GM21825 (cell line): Measurements from ENCODE around the gene FAM83C.

ENCODE experiments used
- ATAC-seq: cut with Tn5 transposase; IDR thresholded peaks from one replicate; pipeline ENCODE4 v1.9.1; 2021; ENCODE audit warnings: mild to moderate bottlenecking, moderate library complexity; ENCODE audit not compliant: unreplicated experiment

The FAM83C gene

DNA sequence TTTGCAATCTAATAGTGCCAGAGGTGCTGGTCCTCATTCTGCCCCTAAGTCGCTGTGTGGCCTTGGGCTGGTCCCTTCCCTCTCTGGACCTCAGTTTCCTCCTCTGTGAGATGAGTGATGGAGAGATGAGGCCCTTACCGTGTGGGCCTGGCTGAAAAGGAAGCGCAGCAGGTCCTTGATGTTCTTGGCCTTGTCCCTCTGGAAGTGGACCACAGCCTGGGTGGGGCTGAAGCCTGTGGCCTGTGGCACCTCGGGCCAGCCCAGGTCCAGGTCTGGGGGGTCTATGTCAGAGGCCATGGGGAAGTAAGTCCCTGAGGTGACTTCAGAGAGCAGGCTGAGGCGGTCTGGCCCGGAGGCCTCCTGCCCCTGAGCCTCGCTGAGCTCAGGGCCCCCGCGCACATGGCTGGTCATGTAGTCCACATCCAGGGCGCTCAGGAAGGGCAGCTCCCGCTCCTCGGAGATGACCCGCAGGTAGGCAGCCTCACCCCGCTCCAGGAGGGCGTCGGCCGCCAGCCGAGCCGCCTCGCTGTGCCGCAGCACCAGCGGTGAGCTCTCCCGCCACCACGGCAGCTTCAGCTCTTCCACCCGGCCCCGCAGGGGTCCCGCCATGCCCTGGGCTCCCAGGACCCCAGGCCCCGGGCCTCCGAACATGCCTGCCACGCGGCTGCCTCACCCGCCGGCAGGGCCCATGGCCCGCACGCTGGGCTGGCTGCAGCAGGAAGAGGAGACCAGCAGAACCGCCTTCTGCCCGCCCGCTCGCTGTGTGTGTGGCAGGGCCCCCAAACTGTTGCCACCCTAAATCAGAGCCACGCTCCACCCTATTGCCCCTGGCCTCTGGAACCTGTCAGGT, at the start of gene FAM83C:
FAM83C (minus strand) TSS at position 772 of the 850 bp plus-strand sequence; CDS start at position 651, 121 bp downstream.
- ATAC-seq, result no peak

- ATAC-seq, result no peak
These were observed 49.3 kb upstream of the FAM83C start for GRCh38 chr20:35341366-35342028.

- no peak for ATAC-seq
These were observed 48.2 kb upstream of the FAM83C start for GRCh38 chr20:35340436-35340835.

DNA sequence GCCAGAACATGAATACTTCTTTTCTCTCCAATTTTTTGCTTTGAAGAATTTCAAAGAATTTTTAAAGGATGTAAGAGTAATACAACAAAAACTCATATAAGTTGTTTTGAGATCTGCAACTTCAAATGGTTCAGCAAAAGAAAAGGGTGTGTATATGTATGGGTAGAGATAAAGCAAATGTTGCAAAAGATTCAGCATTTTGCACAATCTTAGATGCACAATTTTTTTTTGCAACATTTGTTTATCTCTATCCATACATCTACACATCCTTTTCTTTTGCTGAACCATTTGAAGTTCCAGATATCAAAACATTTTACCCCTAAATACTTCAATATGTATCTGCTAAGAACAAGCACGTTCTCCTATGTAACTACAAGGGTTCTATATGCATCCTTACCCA, 47.4 kb upstream of the FAM83C start:
- ATAC-seq, result no peak

GRCh38 chr20:35339007-35339406, 46.8 kb upstream of the FAM83C start:
- no peak for ATAC-seq

GRCh38 chr20:35334311-35335101, 42.3 kb upstream of the FAM83C start:
- ATAC-seq, result no peak

DNA sequence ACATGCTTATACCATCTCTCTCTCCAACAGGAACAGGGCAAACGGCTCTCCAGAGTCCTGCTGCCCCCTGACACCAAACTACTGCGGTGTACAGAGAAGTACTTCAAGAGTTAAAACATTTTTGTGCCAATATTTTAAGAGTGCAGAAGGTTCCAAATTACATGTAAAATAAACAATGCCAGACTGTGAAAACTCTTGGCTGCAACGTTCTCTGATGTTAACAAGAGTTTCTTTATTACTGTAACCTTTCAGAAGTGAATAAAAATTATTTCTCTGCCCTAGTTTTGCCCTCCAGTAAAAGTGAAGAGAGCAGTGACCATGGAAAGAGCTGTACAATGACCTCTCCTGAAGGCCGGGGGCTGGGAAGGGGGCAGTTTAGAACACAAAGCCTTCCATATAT, 41.4 kb upstream of the FAM83C start:
- no peak for ATAC-seq

GRCh38 chr20:35332540-35333200, 40.4 kb upstream of the FAM83C start:
- ATAC-seq, result no peak

DNA sequence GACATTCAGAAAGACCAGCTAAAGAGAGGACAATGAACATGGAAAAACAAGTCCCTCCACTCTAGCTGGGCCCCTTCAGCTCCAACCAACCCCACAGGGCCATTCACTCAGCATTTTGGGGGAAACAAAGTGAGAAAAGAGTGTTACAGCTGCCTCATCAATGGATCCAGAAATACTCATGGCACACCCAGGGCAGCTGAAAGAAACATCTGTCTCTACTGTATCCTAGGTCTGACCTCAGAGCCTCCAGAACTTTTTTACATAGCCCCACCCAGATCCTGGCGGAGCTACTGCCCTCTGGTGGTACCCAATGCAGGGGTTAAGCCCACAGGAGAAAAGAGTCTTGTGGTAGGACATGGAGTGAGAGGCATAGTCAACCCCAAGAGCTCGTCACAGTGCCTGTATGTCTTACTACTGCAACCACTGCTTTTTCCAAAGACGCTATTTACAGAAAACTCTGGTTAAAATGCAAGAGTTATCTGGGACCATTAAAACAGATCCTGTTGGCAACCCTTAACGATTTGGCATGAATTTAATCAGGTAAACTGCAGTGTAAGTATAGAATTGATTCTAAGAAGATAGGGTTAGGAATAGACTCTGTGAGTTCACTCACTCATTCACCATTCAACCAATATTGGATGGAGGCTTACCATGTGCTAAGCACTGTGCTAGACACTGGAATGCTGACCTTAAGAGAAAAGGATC, 37.4 kb upstream of the FAM83C start:
- ATAC-seq, result no peak

- no peak for ATAC-seq
These were observed 36.5 kb upstream of the FAM83C start for GRCh38 chr20:35328689-35329088.

DNA sequence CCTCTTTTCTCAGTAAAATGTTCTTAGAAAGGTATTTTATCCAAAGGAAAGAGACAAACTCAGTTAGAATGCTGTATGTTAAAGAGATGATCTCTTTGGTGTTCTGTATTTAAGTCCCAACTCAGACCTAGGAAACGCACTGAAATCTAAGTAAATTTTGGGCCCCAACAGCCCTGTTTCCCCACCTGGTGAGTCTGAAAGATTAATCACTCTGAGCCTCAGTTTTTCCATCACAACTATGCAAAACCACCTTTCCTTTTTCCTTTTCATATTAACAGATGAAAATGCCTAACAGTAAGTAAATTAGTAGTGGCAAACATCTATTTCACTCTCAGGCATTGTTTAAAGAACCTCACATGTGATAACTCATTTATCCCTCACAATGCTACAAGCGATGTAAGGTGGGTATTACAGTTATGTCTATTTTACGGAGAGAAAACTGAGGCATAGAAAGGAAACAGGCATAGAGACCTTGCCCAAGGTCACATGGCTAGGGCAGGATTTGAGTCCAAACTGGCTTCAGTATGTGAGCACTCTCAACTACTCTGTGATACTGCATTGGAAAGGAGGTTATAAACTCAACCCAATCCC, 36.0 kb upstream of the FAM83C start:
- no peak for ATAC-seq

GRCh38 chr20:35327074-35327976, 35.1 kb upstream of the FAM83C start:
- ATAC-seq, result no peak

DNA sequence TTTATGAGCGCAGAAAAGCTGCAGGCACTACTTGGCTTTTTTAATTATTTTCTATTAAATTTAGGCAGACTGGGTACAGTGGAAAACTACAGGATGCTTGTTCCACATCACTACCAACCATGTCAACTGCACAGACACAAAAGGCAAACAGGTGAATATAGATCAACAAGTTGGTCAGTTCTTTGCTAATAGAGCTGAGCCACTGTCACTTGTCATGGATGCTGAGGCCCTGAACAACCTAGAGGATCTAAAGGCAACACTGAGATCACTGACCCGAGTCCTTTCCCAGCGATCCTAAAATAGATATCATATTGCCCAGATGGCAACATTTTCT, 34.5 kb upstream of the FAM83C start:
- no peak for ATAC-seq

- no peak for ATAC-seq
These were observed 34.0 kb upstream of the FAM83C start for GRCh38 chr20:35326021-35326739.

DNA sequence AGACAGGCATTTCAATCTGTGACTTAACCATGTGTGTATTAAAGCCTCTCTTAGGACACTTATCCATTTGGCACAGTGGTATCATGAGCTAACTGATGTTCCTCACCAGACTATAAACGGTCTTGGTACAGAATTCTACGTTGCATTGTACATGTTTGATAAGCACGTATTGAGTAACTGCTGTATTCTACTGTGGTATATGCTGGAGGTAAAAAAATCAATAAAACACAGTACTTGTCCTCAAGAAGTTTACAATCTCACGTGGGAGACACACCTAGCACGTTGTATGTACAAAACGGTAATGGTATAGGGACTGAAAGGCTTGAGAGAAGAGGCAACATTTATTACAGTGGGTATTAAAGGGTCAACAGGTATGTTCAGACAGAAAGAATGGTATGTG, 33.2 kb upstream of the FAM83C start:
- ATAC-seq, result no peak

- no peak for ATAC-seq
These were observed 28.3 kb upstream of the FAM83C start for GRCh38 chr20:35320396-35321126.

DNA sequence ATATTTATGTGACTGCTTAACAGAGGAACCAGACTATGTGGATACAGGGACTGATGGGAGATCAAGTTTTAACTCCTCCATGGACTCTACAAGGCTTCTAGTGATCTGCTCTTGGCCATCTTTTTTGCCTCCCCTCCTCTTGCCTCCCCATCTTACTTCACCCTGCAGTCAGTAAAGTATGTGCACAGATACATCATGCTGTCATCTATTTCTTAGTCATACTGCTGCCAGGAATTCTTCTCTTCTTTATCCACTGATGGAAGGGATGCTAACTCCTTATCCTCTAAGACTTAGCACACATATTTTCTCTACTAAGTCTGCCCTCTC, 27.6 kb upstream of the FAM83C start:
- no peak for ATAC-seq
